DND-41 (cell line): Measurements from ENCODE around the gene KBTBD3.

Experiments
- EZH2 ChIP-seq: IDR thresholded peaks from 3 replicates; pipeline ENCODE4 v1.6.1; 2012; ENCODE audit warnings: borderline replicate concordance, low read depth, mild to moderate bottlenecking, moderate library complexity, low read length, inconsistent platforms; ENCODE audit not compliant: severe bottlenecking
- TF ChIP-seq, protein P1 (sequence below): IDR thresholded peaks from 2 replicates; pipeline ENCODE4 v1.5.1; 2012; ENCODE audit warnings: borderline replicate concordance, low read length, moderate library complexity, mild to moderate bottlenecking; ENCODE audit not compliant: poor library complexity, severe bottlenecking; ENCODE audit errors: extremely low read depth

DNA sequence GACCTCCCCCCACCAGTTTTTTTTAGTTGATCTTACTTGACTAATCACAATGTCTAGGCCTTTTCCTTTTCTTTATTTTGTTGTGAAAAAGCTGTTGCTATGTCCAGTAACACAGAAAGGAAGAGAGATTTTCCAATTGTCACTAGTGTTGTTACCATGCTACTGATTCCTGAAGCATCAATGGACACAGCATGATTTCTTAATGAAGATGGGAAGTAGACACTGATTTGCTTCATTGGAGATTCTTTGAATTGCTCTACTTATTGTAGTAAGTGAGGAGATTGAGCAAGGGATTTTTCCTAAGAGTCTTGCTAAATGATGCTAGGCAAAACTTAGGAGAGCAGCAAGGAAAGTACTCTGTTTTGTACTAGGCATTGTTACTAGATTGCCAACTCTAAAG lies 4.9 kb upstream of the KBTBD3 start:
- TF ChIP-seq, protein P1, sequence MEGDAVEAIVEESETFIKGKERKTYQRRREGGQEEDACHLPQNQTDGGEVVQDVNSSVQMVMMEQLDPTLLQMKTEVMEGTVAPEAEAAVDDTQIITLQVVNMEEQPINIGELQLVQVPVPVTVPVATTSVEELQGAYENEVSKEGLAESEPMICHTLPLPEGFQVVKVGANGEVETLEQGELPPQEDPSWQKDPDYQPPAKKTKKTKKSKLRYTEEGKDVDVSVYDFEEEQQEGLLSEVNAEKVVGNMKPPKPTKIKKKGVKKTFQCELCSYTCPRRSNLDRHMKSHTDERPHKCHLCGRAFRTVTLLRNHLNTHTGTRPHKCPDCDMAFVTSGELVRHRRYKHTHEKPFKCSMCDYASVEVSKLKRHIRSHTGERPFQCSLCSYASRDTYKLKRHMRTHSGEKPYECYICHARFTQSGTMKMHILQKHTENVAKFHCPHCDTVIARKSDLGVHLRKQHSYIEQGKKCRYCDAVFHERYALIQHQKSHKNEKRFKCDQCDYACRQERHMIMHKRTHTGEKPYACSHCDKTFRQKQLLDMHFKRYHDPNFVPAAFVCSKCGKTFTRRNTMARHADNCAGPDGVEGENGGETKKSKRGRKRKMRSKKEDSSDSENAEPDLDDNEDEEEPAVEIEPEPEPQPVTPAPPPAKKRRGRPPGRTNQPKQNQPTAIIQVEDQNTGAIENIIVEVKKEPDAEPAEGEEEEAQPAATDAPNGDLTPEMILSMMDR = no peak
- TF ChIP-seq EZH2 = no peak
